ENCODE results near the gene CDIP1.

DNA sequence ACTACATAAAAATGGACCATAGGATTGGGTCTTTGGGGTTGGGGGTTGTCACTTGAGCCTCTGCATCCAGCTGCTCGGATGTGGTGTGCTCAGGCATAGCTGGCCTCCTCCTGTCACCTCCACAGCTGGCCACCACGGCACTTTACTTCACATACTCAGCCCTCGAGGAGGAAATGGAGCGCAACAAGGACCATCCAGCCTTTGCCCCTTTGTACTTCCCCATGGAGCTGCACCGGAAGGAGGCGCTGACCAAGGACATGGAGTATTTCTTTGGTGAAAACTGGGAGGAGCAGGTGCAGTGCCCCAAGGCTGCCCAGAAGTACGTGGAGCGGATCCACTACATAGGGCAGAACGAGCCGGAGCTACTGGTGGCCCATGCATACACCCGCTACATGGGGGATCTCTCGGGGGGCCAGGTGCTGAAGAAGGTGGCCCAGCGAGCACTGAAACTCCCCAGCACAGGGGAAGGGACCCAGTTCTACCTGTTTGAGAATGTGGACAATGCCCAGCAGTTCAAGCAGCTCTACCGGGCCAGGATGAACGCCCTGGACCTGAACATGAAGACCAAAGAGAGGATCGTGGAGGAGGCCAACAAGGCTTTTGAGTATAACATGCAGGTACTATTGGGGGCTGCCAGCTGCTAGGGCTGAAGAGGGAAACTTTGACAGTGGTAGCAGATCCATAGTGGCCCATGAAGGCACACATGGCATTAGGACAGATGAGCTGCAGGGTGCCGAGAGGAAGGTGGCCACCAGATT, 30.8 kb downstream of the CDIP1 start:
- TF ChIP-seq YY1 (IDR thresholded peaks at IDR 0.05) (no peak), RAD21 (IDR thresholded peaks at IDR 0.05) (no peak)
